ENCODE results near the gene UBE3D. TPM values are rescaled to one million over a fixed set of nuclear protein-coding genes. Genes with fewer than 3 reads are reported as not detected.

The UBE3D gene
- total and polyA plus RNA-seq, 2 experiments from 2014 or later: 7.3 to 11.4 TPM

DNA sequence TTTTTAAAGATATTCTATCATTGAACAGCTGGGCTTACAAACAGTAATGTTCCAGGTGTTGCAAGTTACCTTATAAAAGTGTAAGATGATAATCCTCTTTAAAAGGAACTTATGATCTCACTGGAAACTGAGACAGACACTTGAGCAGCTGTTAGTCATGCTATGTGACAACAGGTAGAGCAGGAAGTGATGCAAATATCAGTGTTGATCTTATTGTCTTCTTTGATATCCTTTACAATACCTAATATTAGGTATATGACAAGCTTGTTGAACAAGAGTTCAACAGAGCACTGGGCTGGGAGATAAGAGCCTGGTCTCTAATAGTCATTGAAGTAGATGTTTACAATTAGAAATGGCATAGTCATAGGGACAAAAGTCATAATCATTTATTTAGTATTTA, 150.0 kb downstream of the UBE3D start:
- TF ChIP-seq EZH2phosphoT487 (IDR thresholded peaks at IDR 0.05; ENCODE audit: low read depth, severe bottlenecking, unreplicated experiment) (no peak), EZH2 (IDR thresholded peaks at IDR 0.05; ENCODE audit: borderline replicate concordance) (no peak)
- TF ChIP-seq, protein P1, sequence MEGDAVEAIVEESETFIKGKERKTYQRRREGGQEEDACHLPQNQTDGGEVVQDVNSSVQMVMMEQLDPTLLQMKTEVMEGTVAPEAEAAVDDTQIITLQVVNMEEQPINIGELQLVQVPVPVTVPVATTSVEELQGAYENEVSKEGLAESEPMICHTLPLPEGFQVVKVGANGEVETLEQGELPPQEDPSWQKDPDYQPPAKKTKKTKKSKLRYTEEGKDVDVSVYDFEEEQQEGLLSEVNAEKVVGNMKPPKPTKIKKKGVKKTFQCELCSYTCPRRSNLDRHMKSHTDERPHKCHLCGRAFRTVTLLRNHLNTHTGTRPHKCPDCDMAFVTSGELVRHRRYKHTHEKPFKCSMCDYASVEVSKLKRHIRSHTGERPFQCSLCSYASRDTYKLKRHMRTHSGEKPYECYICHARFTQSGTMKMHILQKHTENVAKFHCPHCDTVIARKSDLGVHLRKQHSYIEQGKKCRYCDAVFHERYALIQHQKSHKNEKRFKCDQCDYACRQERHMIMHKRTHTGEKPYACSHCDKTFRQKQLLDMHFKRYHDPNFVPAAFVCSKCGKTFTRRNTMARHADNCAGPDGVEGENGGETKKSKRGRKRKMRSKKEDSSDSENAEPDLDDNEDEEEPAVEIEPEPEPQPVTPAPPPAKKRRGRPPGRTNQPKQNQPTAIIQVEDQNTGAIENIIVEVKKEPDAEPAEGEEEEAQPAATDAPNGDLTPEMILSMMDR (IDR thresholded peaks at IDR 0.05; ENCODE audit: poor library complexity): no peak
- H3K36me3 ChIP-seq (replicated peaks; ENCODE audit: insufficient read depth, low read depth): no peaks in the 10 kb centered on the region
- H3K4me1 ChIP-seq (ENCODE audit: insufficient read depth): peaks cover 15% of the 10 kb centered on the region

GRCh38 chr6:82914511-82914910, 151.1 kb downstream of the UBE3D start:
- H2AFZ ChIP-seq: no peak overlapping the region

More for the DNA sequence above, 150.0 kb downstream of the UBE3D start:
- Histone ChIP-seq H3K27ac (no peak overlapping the region), H2AFZ (no peak overlapping the region), H4K20me1 (ENCODE audit: insufficient read depth, poor library complexity, severe bottlenecking) (no peaks in the 10 kb centered on the region), H3K79me2 (no peaks in the 10 kb centered on the region), H3K4me2 (no peak overlapping the region), H3K9me3 (ENCODE audit: low read depth) (no peaks in the 10 kb centered on the region), H3K4me3 (no peak overlapping the region), H3K9me2 (replicated peaks; ENCODE audit: insufficient read depth) (no peaks in the 10 kb centered on the region), H3K27me3 (no peaks in the 10 kb centered on the region)
- DNase-seq (ENCODE audit: low spot score): no peak

DNA sequence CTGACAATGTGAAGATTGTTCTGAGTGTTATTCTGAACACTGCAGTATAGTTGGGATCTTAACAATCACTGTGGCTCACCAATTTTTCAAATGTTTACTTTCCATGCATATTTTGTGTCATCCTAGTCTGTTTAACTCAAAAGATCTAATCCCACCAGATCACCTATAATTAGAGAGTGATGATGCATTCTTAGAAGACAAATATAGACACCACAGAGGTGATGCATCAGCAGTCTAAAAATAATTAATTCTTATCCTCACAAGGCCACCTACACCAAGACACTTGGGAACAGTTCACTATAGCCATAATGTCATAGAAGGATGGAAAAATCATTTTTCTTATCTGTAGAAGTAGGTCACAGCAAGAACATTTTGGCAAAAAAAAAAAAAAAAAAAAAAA, 154.8 kb downstream of the UBE3D start:
- no peak overlapping the region for H3K27ac ChIP-seq
- H3K9me2 ChIP-seq (replicated peaks; ENCODE audit: insufficient read depth): no peaks in the 10 kb centered on the region
- no peaks in the 10 kb centered on the region for H3K27me3 ChIP-seq
- H3K79me2 ChIP-seq: no peaks in the 10 kb centered on the region
- no peak overlapping the region for H3K4me3 ChIP-seq
- DNase-seq (ENCODE audit: low spot score): no peak
- no peaks in the 10 kb centered on the region for H3K36me3 ChIP-seq (replicated peaks; ENCODE audit: insufficient read depth, low read depth)
- H3K9me3 ChIP-seq (ENCODE audit: low read depth): no peaks in the 10 kb centered on the region
- TF ChIP-seq, protein P1 (IDR thresholded peaks at IDR 0.05; ENCODE audit: poor library complexity): no peak
- TF ChIP-seq EZH2 (IDR thresholded peaks at IDR 0.05; ENCODE audit: borderline replicate concordance) (no peak), EZH2phosphoT487 (IDR thresholded peaks at IDR 0.05; ENCODE audit: low read depth, severe bottlenecking, unreplicated experiment) (no peak)
- no peak overlapping the region for H3K4me2 ChIP-seq
- H3K4me1 ChIP-seq (ENCODE audit: insufficient read depth): peaks cover 27% of the 10 kb centered on the region
- H4K20me1 ChIP-seq (ENCODE audit: insufficient read depth, poor library complexity, severe bottlenecking): no peaks in the 10 kb centered on the region
- no peak overlapping the region for H2AFZ ChIP-seq

More at GRCh38 chr6:82914511-82914910, 151.1 kb downstream of the UBE3D start:
- Histone ChIP-seq H3K4me2 (no peak overlapping the region), H3K4me1 (ENCODE audit: insufficient read depth) (peaks cover 26% of the 10 kb centered on the region), H3K9me3 (ENCODE audit: low read depth) (no peaks in the 10 kb centered on the region), H3K9me2 (replicated peaks; ENCODE audit: insufficient read depth) (no peaks in the 10 kb centered on the region), H3K27ac (no peak overlapping the region), H4K20me1 (ENCODE audit: insufficient read depth, poor library complexity, severe bottlenecking) (no peaks in the 10 kb centered on the region), H3K27me3 (no peaks in the 10 kb centered on the region), H3K79me2 (no peaks in the 10 kb centered on the region), H3K36me3 (replicated peaks; ENCODE audit: insufficient read depth, low read depth) (no peaks in the 10 kb centered on the region), H3K4me3 (no peak overlapping the region)
- no peak for DNase-seq (ENCODE audit: low spot score)
- 93% methylated on average over 4 of the region's 4 CpGs for WGBS (ENCODE audit: low lambda C conversion rate, missing lambda C conversion rate)
- TF ChIP-seq EZH2phosphoT487 (IDR thresholded peaks at IDR 0.05; ENCODE audit: low read depth, severe bottlenecking, unreplicated experiment): no peak

- Histone ChIP-seq H3K27ac (peak overlapping the region; percentile 24), H3K79me2 (no peaks in the 10 kb centered on the region), H3K27me3 (no peaks in the 10 kb centered on the region), H4K20me1 (ENCODE audit: insufficient read depth, poor library complexity, severe bottlenecking) (no peaks in the 10 kb centered on the region), H3K36me3 (replicated peaks; ENCODE audit: insufficient read depth, low read depth) (no peaks in the 10 kb centered on the region), H3K4me1 (ENCODE audit: insufficient read depth) (peaks cover 27% of the 10 kb centered on the region), H3K4me2 (no peak overlapping the region), H3K9me3 (ENCODE audit: low read depth) (no peaks in the 10 kb centered on the region), H2AFZ (no peak overlapping the region), H3K4me3 (no peak overlapping the region), H3K9me2 (replicated peaks; ENCODE audit: insufficient read depth) (no peaks in the 10 kb centered on the region)
- no peak for DNase-seq (ENCODE audit: low spot score)
- WGBS (ENCODE audit: low lambda C conversion rate, missing lambda C conversion rate): 28% methylated on average over 1 of the region's 1 CpG
- no peak for TF ChIP-seq EZH2 (IDR thresholded peaks at IDR 0.05; ENCODE audit: borderline replicate concordance)
- TF ChIP-seq, protein P1 (IDR thresholded peaks at IDR 0.05; ENCODE audit: poor library complexity): no peak
- TF ChIP-seq EZH2phosphoT487 (IDR thresholded peaks at IDR 0.05; ENCODE audit: low read depth, severe bottlenecking, unreplicated experiment): no peak
Measured at GRCh38 chr6:82910395-82910794, 155.2 kb downstream of the UBE3D start.
